Activated naive CD4-positive, alpha-beta T cell treated with anti-CD3 and anti-CD28 coated beads, Interleukin-2, amount 50 U/mL, for 24 hours (primary cell): Measurements from ENCODE around the gene MYO16.

Experiments
- H3K27ac Mint-ChIP-seq: one replicate; pipeline ENCODE4 v1.8.0; 2021; ENCODE audit warnings: mild to moderate bottlenecking, mixed read lengths
- H3K27me3 Mint-ChIP-seq: one replicate; pipeline ENCODE4 v1.8.0; 2021; ENCODE audit warnings: mixed read lengths
- H3K36me3 Mint-ChIP-seq: one replicate; pipeline ENCODE4 v1.8.0; 2021; ENCODE audit warnings: mixed read lengths
- H3K4me1 Mint-ChIP-seq: one replicate; pipeline ENCODE4 v1.8.0; 2021; ENCODE audit warnings: mixed read lengths
- H3K4me3 Mint-ChIP-seq: one replicate; pipeline ENCODE4 v1.8.0; 2021; ENCODE audit warnings: mild to moderate bottlenecking, mixed read lengths
- H3K9me3 Mint-ChIP-seq: one replicate; pipeline ENCODE4 v1.8.0; 2021; ENCODE audit warnings: mixed read lengths

Gene MYO16

DNA sequence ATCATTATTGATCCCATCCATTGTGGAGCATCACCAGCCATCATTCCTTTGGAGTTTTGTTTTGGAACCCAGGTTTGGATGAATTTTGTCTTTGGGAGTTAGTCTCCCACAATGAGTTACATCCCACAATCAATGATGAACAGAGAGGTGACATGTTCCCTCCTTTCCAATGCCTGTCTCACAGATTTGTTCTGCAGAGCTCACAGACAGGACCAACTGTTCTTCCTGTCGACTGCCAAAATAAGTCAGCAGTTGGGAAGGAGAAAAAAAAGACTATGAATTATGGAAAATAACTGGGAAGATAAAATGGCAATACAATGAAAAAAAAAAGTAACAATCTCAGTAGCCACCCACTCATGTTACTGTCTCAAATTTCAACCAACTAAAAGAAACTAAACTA lies 489.1 kb downstream of the MYO16 start:
- H3K27ac Mint-ChIP-seq, result no peak overlapping the region
- H3K9me3 Mint-ChIP-seq, result no peaks in the 10 kb centered on the region
- no peak overlapping the region for H3K4me3 Mint-ChIP-seq
- peaks cover 3% of the 10 kb centered on the region for H3K27me3 Mint-ChIP-seq
- H3K36me3 Mint-ChIP-seq, result no peaks in the 10 kb centered on the region
- no peaks in the 10 kb centered on the region for H3K4me1 Mint-ChIP-seq

DNA sequence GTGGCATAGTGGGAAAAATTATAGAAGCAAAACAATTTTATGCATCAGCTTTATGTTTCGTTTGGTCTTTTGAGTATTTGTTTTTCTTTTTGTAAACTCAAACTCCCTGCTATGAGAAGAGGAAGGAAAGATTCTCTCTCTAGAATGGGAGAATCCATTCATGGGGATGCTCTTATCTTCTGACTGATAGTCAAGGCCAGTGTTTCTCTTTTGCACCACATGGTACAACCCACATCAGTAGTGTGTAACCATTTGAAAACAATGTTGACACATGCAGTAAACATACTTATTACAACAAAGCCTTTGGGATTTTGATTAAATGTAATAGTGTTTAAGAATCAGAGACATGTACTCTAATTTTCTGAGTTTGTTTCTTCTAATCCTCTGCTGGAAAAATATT lies 490.5 kb downstream of the MYO16 start:
- H3K27me3 Mint-ChIP-seq, result peaks cover 2% of the 10 kb centered on the region
- no peaks in the 10 kb centered on the region for H3K36me3 Mint-ChIP-seq
- H3K4me1 Mint-ChIP-seq, result no peaks in the 10 kb centered on the region
- no peak overlapping the region for H3K4me3 Mint-ChIP-seq
- no peaks in the 10 kb centered on the region for H3K9me3 Mint-ChIP-seq
- no peak overlapping the region for H3K27ac Mint-ChIP-seq

DNA sequence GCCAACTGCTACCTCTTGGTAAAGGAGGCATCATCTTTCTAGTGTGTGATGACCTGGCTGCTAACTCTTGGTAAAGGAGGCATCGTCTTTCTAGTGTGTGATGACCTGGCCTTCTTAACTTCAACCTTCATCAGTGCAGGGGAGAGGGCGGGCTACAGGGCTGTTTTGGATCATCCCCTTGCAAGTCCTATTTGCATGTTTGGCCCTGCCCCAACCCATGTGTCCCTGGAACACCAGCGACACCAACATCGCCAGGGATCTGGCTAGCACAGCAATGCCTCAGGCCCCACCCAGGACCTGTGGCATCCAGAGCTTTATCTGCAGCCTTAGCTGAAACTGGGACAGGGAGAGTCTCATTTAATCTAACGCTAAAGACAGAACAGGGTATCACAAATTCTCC lies 492.4 kb downstream of the MYO16 start:
- H3K27ac Mint-ChIP-seq, result no peak overlapping the region
- no peaks in the 10 kb centered on the region for H3K27me3 Mint-ChIP-seq
- no peak overlapping the region for H3K4me3 Mint-ChIP-seq
- H3K36me3 Mint-ChIP-seq, result no peaks in the 10 kb centered on the region
- no peaks in the 10 kb centered on the region for H3K9me3 Mint-ChIP-seq
- no peaks in the 10 kb centered on the region for H3K4me1 Mint-ChIP-seq

DNA sequence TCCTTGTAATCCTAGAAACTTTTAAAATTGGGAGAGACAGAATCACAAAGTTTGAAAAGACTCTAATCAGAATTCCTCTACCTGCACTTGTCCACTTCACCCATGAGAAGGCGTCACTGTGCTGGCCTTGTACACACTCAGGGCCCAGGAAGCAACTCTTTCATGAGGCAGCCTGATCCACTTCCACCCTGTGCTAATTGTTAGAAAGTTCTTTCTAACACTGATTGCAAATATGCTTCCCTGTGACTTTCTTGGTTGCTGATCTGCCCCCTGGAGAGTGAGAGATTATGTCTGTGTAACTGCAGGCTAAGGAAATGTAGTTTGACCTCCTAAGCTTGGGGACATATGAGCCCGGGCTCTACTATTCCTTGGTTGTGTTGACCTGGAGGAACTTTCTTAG lies 494.6 kb downstream of the MYO16 start:
- Mint-ChIP-seq H3K9me3 (no peaks in the 10 kb centered on the region), H3K27me3 (no peaks in the 10 kb centered on the region), H3K4me1 (no peaks in the 10 kb centered on the region), H3K36me3 (no peaks in the 10 kb centered on the region), H3K27ac (no peak overlapping the region), H3K4me3 (no peak overlapping the region)

DNA sequence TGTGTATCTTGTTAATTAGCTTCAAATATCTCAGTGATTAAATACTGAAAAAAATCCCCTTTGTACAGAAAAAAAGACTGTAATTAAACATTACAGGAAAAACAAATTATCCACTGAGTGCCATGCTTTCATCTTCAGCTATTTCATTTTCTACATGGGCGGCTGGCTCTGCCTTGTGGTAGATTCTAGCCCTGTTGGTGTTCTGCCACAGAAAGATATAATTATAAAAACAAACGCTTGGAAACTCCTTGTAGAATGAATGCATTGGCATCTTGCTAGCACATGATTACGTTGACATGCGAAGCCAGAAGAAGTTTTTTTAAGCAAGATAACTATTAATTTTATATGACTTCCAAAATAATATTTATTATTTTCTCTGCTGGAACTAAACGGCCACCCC lies 496.8 kb downstream of the MYO16 start:
- Mint-ChIP-seq H3K4me1 (no peaks in the 10 kb centered on the region), H3K27ac (no peak overlapping the region), H3K27me3 (no peaks in the 10 kb centered on the region), H3K4me3 (no peak overlapping the region), H3K9me3 (no peaks in the 10 kb centered on the region), H3K36me3 (no peaks in the 10 kb centered on the region)

DNA sequence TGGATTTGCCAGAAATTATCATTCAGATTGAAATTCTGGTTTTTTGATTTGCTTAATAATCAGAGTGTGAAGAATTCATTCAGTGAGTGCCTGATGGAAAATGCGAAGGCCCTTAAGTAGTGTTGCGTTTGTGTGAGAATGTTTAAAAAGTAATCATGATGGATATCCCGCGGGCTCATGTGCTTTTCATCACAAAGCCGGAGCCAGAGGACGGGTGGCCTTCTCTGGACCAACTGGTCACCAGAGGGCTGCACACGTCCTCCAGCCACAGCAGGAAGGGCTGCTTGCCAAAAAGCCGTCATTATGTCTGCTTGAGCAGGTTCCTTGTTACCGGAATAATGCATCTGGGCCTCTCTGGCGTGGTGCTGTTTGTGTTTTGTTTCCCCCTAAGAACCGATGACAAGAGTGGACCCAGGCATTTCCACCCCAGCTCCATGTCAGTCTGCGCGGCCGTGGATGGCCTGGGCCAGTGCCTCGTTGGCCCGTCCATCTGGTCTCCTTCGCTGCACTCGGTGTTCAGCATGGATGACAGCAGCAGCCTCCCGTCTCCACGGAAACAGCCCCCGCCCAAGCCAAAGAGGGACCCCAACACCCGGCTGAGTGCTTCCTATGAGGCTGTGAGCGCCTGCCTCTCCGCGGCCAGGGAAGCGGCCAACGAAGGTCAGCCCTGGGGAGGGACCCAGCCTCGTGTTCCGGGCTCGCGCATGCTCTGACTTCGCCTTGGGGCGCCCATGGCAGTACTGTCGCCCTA lies 497.7 kb downstream of the MYO16 start:
- Mint-ChIP-seq H3K27me3 (no peaks in the 10 kb centered on the region), H3K36me3 (no peaks in the 10 kb centered on the region), H3K9me3 (no peaks in the 10 kb centered on the region), H3K27ac (no peak overlapping the region), H3K4me3 (no peak overlapping the region), H3K4me1 (no peaks in the 10 kb centered on the region)

DNA sequence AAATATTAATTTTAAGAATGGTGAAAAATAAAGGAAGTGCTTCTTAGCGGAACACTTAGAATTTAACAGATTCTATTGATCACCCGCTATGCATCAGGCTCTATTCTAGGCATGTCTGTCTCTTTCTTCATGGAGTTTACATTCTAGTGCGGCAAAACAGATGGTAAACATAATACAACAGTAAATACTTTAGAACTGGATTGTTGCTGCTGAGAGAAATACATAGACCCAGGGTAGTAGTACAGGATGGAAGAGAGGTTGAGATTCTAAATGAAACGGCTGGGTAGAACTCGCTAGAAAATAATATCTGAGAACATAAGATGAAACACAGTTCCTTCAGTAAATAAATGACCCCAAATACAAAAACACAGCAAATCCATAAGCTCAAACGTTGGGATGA lies 498.7 kb downstream of the MYO16 start:
- Mint-ChIP-seq H3K36me3 (no peaks in the 10 kb centered on the region), H3K9me3 (no peaks in the 10 kb centered on the region), H3K27ac (no peak overlapping the region), H3K4me3 (no peak overlapping the region), H3K27me3 (no peaks in the 10 kb centered on the region), H3K4me1 (no peaks in the 10 kb centered on the region)

DNA sequence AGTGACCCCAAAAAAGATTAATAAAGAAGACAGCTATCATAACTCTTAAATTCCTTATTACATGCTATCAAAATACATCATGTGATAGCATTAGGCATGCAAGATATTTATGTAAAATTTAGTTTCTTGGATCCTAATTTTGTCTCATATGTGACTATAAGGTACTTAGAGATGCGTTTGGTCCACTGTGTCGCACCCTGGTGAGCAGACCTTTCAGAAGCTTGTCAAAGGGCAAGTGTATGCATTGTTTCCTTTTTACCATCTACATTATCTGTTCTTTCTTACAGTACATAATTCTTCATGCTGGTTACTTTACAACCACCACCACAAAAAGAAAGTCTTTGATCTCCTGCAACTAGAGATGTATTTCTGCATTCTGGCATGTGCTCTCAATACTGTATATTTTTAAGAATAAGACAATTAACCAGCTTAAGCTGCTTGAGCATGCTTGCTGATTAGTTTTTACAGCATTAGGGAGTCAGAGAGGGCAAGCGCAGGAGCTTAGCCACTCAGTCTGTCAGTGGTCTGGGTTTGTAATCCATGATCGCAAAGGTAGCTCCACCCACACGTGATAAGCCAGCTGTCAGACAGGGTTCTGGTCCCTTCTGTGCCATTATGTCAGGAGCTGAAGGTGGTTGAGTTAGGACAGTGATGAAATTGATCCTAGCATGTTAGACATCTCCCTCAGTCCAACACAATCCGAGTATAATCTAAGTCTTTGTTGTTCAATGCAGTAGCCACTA lies 500.9 kb downstream of the MYO16 start:
- no peak overlapping the region for H3K27ac Mint-ChIP-seq

DNA sequence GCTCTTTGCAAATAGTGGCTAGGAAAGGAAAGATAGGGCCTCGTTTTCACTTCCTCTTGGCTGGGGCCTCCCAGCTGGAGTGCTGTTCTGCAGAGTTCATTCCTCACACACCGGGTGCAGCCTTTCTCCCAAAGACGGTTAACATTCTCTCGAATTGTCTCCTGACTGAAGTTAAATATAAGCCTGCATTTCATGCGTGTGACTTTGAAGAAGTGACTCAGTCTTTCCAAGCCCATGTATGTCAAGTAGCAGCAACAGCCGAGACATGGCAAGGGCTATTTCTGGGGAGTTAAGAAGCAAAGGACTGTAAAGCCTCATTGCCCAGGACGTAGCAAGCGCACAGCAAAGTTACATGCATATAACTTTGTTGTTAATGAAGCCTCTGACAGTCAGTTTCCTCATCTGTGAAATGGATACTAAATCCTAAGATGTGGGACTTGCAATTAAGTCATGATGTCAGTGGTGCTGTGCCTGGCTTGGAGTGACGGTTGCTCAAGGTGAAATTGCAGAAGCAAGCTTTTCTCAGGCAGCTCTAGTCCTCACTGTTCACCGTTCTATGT lies 502.4 kb downstream of the MYO16 start:
- Mint-ChIP-seq H3K4me3 (no peak overlapping the region), H3K36me3 (no peaks in the 10 kb centered on the region), H3K27ac (no peak overlapping the region), H3K27me3 (peaks cover 3% of the 10 kb centered on the region), H3K4me1 (no peaks in the 10 kb centered on the region), H3K9me3 (no peaks in the 10 kb centered on the region)

More for the DNA sequence above, 500.9 kb downstream of the MYO16 start:
- H3K4me3 Mint-ChIP-seq, result no peak overlapping the region
- H3K9me3 Mint-ChIP-seq, result no peaks in the 10 kb centered on the region
- H3K36me3 Mint-ChIP-seq, result no peaks in the 10 kb centered on the region
- peaks cover 3% of the 10 kb centered on the region for H3K27me3 Mint-ChIP-seq
- no peaks in the 10 kb centered on the region for H3K4me1 Mint-ChIP-seq

DNA sequence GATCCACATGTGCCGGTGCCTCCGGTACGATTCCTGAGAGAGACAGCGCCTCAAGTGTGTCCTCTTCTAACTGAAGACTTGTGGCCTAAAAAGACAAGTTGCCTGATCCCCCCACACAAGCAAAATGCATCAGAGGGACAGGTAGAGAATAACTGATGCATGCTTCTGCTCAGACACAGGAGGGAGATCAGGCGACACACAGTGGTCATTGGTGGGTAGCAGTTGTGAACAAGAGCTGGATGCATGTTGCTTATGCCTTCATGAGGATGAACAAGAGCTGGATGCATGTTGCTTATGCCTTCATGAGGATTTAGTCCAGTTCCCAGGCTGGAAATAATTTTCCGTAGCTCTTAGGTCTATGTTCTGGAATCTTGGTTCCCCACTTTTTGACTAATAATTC lies 505.6 kb downstream of the MYO16 start:
- Mint-ChIP-seq H3K36me3 (no peaks in the 10 kb centered on the region), H3K27ac (no peak overlapping the region), H3K27me3 (peaks cover 14% of the 10 kb centered on the region), H3K4me1 (no peaks in the 10 kb centered on the region), H3K4me3 (no peak overlapping the region), H3K9me3 (no peaks in the 10 kb centered on the region)

DNA sequence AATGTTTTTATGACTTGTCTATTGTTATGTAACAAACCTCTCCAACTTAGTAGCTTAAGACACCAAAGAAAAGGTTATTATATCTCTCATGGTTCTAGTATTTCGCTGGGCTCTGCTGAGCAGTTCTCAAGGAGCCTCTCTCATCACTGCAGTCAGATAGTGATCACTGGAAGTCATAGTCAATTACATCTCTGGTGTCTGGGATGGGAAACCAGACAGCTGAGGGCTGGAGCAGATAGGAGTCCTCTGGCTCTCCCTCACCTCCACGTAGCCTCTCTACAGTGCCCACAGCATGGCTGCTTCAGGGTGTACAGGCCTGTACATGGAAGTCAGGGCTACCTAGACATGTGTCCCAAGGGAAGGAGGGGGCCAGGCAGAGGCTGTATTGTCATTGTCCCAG lies 507.5 kb downstream of the MYO16 start:
- peaks cover 20% of the 10 kb centered on the region for H3K27me3 Mint-ChIP-seq
- H3K9me3 Mint-ChIP-seq, result no peaks in the 10 kb centered on the region
- H3K36me3 Mint-ChIP-seq, result no peaks in the 10 kb centered on the region
- no peak overlapping the region for H3K4me3 Mint-ChIP-seq
- H3K27ac Mint-ChIP-seq, result no peak overlapping the region
- H3K4me1 Mint-ChIP-seq, result no peaks in the 10 kb centered on the region

DNA sequence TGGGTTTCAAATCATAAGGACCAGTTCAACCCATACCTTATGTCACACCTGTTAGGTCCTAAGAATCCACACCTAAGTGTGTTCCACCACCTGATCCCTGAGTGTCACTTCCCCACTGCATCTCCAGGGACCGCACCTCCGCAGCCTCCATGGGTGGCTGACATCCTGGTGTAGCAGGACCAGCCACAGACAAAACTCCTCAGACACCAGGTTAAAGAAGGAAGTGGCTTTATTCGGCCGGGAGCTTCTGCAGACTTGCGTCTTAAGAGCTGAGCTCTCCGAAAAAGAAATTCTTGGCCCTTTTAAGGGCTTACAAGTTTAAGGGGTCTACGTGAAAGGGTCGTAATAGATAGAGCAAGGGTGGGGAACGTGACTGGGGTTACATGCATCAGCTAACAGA lies 509.9 kb downstream of the MYO16 start:
- Mint-ChIP-seq H3K4me3 (no peak overlapping the region), H3K9me3 (no peaks in the 10 kb centered on the region), H3K27me3 (peaks cover 40% of the 10 kb centered on the region), H3K4me1 (no peaks in the 10 kb centered on the region), H3K27ac (no peak overlapping the region), H3K36me3 (no peaks in the 10 kb centered on the region)

DNA sequence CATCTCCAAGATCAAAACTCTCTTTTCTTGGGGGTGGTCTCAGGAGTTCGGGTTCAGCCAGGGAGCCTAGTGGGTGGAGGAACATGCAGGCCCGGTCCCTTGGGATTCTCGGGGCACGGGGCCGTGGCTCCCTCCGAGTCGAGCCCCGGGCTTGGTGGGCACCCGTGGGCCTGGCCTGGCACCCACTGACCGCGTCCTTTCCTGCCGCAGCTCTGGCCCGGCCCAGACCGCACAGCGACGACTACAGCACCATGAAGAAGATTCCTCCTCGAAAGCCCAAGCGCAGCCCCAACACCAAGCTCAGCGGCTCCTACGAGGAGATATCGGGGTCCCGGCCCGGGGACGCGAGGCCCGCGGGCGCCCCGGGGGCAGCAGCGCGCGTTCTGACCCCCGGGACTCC lies 510.6 kb downstream of the MYO16 start:
- no peaks in the 10 kb centered on the region for H3K36me3 Mint-ChIP-seq
- H3K4me3 Mint-ChIP-seq, result no peak overlapping the region
- no peaks in the 10 kb centered on the region for H3K4me1 Mint-ChIP-seq
- H3K9me3 Mint-ChIP-seq, result no peaks in the 10 kb centered on the region
- peaks cover 40% of the 10 kb centered on the region for H3K27me3 Mint-ChIP-seq
- no peak overlapping the region for H3K27ac Mint-ChIP-seq

DNA sequence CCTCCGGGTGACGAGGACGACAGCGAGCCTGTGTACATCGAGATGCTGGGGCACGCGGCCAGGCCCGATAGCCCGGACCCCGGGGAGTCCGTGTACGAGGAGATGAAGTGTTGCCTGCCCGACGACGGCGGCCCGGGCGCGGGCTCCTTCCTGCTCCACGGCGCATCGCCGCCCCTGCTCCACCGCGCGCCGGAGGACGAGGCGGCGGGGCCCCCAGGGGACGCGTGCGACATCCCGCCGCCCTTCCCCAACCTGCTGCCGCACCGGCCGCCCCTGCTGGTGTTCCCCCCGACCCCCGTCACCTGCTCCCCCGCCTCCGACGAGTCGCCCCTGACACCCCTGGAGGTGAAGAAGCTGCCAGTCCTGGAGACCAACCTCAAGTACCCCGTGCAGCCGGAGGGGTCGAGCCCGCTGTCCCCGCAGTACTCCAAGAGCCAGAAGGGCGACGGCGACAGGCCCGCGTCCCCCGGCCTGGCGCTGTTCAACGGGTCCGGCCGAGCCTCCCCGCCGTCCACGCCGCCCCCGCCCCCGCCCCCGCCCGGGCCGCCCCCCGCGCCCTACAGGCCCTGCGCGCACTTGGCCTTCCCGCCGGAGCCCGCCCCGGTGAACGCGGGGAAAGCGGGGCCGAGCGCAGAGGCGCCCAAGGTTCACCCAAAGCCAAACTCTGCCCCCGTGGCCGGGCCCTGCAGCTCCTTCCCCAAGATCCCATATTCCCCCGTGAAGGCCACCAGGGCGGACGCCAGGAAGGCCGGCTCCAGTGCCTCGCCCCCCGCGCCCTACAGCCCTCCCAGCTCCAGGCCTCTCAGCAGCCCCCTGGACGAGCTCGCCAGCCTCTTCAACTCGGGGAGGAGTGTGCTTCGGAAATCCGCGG lies 511.3 kb downstream of the MYO16 start:
- peaks cover 42% of the 10 kb centered on the region for H3K27me3 Mint-ChIP-seq
- no peaks in the 10 kb centered on the region for H3K36me3 Mint-ChIP-seq
- no peak overlapping the region for H3K27ac Mint-ChIP-seq
- no peak overlapping the region for H3K4me3 Mint-ChIP-seq
- H3K4me1 Mint-ChIP-seq, result no peaks in the 10 kb centered on the region
- no peaks in the 10 kb centered on the region for H3K9me3 Mint-ChIP-seq

DNA sequence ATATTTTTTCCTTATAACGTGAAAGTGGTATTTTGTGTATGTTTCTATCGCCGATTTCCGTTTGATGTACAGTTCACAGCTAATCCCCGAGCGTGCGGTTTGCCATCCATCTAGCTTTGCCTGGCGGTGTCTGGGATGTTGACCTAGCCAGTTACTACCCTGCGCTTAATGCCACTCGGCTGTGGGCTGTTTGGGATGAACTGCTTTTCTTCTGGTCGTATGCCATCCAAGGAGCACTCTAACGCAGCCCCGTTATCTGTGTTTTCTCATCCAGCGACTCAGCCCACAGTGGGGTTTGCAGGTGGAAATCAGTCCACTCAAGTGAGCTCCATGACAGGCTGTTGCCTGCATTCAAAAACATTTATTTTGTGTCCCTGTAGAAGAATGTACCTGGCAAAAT lies 512.3 kb downstream of the MYO16 start:
- Mint-ChIP-seq H3K4me3 (no peak overlapping the region), H3K27ac (no peak overlapping the region), H3K4me1 (no peaks in the 10 kb centered on the region), H3K36me3 (no peaks in the 10 kb centered on the region), H3K27me3 (peaks cover 42% of the 10 kb centered on the region), H3K9me3 (no peaks in the 10 kb centered on the region)
